ENCODE measurements around the gene PDXK. TPM values are rescaled to one million over a fixed set of nuclear protein-coding genes. Genes with fewer than 3 reads are reported as not detected.

PDXK gene
- total RNA-seq, 1 donor from 2014 or later = 54.0 TPM

- H3K27ac Mint-ChIP-seq = no peak overlapping the region
- Histone ChIP-seq H3K4me1 (peaks cover 16% of the 10 kb centered on the region), H2AFZ (replicated peaks) (no peak overlapping the region), H3K9me3 (ENCODE audit: low read depth) (no peaks in the 10 kb centered on the region), H3F3A (ENCODE audit: low read depth) (peaks cover 19% of the 10 kb centered on the region), H3K4me3 (no peak overlapping the region), H3K79me2 (ENCODE audit: low read depth) (no peaks in the 10 kb centered on the region), H3K27ac (no peak overlapping the region), H3K36me3 (no peaks in the 10 kb centered on the region), H3K27me3 (no peaks in the 10 kb centered on the region), H3K9ac (no peak overlapping the region), H3K4me2 (no peak overlapping the region), H4K20me1 (ENCODE audit: low read depth) (no peaks in the 10 kb centered on the region)
- H3K27me3 Mint-ChIP-seq (ENCODE audit: insufficient read depth, low read depth) = peaks cover 9% of the 10 kb centered on the region
- H3K9me3 Mint-ChIP-seq = no peaks in the 10 kb centered on the region
- peaks cover 4% of the 10 kb centered on the region for H3K36me3 Mint-ChIP-seq
- DNase-seq (ENCODE audit: low spot score) = no peak
- TF ChIP-seq EZH2 (IDR thresholded peaks at IDR 0.05) = no peak
- TF ChIP-seq EZH2phosphoT487 (IDR thresholded peaks at IDR 0.05) = no peak
- no peak for TF ChIP-seq CTCF (IDR thresholded peaks at IDR 0.05)
- H3K4me1 Mint-ChIP-seq = peaks cover 24% of the 10 kb centered on the region
- H3K4me3 Mint-ChIP-seq = no peak overlapping the region
These were observed 45.9 kb downstream of the PDXK start for GRCh38 chr21:43764576-43765495.

GRCh38 chr21:43766734-43767497 is 48.0 kb downstream of the PDXK start:
- H3K27ac Mint-ChIP-seq = peak overlapping the region; percentile 87
- Histone ChIP-seq H3K79me2 (ENCODE audit: low read depth) (no peaks in the 10 kb centered on the region), H3K36me3 (no peaks in the 10 kb centered on the region), H3K4me1 (peaks cover 16% of the 10 kb centered on the region), H4K20me1 (ENCODE audit: low read depth) (no peaks in the 10 kb centered on the region), H3K27ac (no peak overlapping the region), H3F3A (ENCODE audit: low read depth) (peaks cover 19% of the 10 kb centered on the region), H3K4me2 (no peak overlapping the region), H3K9ac (no peak overlapping the region), H3K27me3 (no peaks in the 10 kb centered on the region), H3K4me3 (no peak overlapping the region), H2AFZ (replicated peaks) (no peak overlapping the region), H3K9me3 (ENCODE audit: low read depth) (no peaks in the 10 kb centered on the region)
- H3K9me3 Mint-ChIP-seq = no peaks in the 10 kb centered on the region
- H3K4me1 Mint-ChIP-seq = peaks cover 32% of the 10 kb centered on the region
- TF ChIP-seq CTCF (IDR thresholded peaks at IDR 0.05) (no peak), EZH2 (IDR thresholded peaks at IDR 0.05) (no peak), EZH2phosphoT487 (IDR thresholded peaks at IDR 0.05) (no peak)
- H3K27me3 Mint-ChIP-seq (ENCODE audit: insufficient read depth, low read depth) = peaks cover 11% of the 10 kb centered on the region
- H3K36me3 Mint-ChIP-seq = peaks cover 4% of the 10 kb centered on the region
- no peak for DNase-seq (ENCODE audit: low spot score)
- H3K4me3 Mint-ChIP-seq = no peak overlapping the region

- Histone ChIP-seq H3K9me3 (ENCODE audit: low read depth) (no peaks in the 10 kb centered on the region), H3K4me1 (peaks cover 16% of the 10 kb centered on the region), H3K27me3 (no peaks in the 10 kb centered on the region), H3K36me3 (no peaks in the 10 kb centered on the region), H2AFZ (replicated peaks) (peak overlapping the region; percentile 90), H3K4me2 (no peak overlapping the region), H4K20me1 (ENCODE audit: low read depth) (no peaks in the 10 kb centered on the region), H3K27ac (no peak overlapping the region), H3K9ac (no peak overlapping the region), H3F3A (ENCODE audit: low read depth) (peaks cover 19% of the 10 kb centered on the region), H3K4me3 (no peak overlapping the region), H3K79me2 (ENCODE audit: low read depth) (no peaks in the 10 kb centered on the region)
- Mint-ChIP-seq H3K27me3 (ENCODE audit: insufficient read depth, low read depth) (peaks cover 11% of the 10 kb centered on the region), H3K27ac (peak overlapping the region; percentile 96), H3K9me3 (no peaks in the 10 kb centered on the region), H3K4me1 (peaks cover 32% of the 10 kb centered on the region), H3K4me3 (no peak overlapping the region), H3K36me3 (peaks cover 4% of the 10 kb centered on the region)
- TF ChIP-seq EZH2 (IDR thresholded peaks at IDR 0.05) (no peak), CTCF (IDR thresholded peaks at IDR 0.05) (no peak)
- DNase-seq (ENCODE audit: low spot score) = no peak
These were observed 48.6 kb downstream of the PDXK start for GRCh38 chr21:43767498-43767983.
